Glutamatergic neuron (in vitro differentiated cells): Measurements from ENCODE around the gene AMPD3. TPM values are rescaled to one million over a fixed set of nuclear protein-coding genes. Genes with fewer than 3 reads are reported as not detected.

Experiments used
- DNase-seq: peaks from one replicate; pipeline ENCODE4 v3.0.0; 2022
- H3K27ac Mint-ChIP-seq: one replicate; pipeline ENCODE4 v1.8.0; 2020; ENCODE audit warnings: mild to moderate bottlenecking, mixed read lengths, inconsistent platforms; ENCODE audit not compliant: unreplicated experiment
- H3K27me3 Mint-ChIP-seq: one replicate; pipeline ENCODE4 v1.8.0; 2020; ENCODE audit warnings: mild to moderate bottlenecking, moderate library complexity, mixed read lengths, inconsistent platforms; ENCODE audit not compliant: unreplicated experiment
- H3K36me3 Mint-ChIP-seq: one replicate; pipeline ENCODE4 v1.8.0; 2020; ENCODE audit warnings: mild to moderate bottlenecking, mixed read lengths, inconsistent platforms; ENCODE audit not compliant: unreplicated experiment
- H3K4me1 Mint-ChIP-seq: one replicate; pipeline ENCODE4 v1.8.0; 2020; ENCODE audit warnings: mild to moderate bottlenecking, low read depth, mixed read lengths, inconsistent platforms; ENCODE audit not compliant: unreplicated experiment
- H3K4me3 Mint-ChIP-seq: one replicate; pipeline ENCODE4 v1.8.0; 2020; ENCODE audit warnings: mild to moderate bottlenecking, mixed read lengths, inconsistent platforms; ENCODE audit not compliant: unreplicated experiment
- H3K9me3 Mint-ChIP-seq: one replicate; pipeline ENCODE4 v1.8.0; 2020; ENCODE audit warnings: mild to moderate bottlenecking, moderate library complexity, mixed read lengths, inconsistent platforms; ENCODE audit not compliant: unreplicated experiment
- long read RNA-seq: library from polyadenylated mRNA; unstranded; transcript quantifications from one replicate; pipeline ENCODE4 v2.0.0, GENCODE V29; 2020; ENCODE audit not compliant: unreplicated experiment
- total RNA-seq: library from RNA; stranded (reverse); fragmentation: NEBNext Ultra II Directional; extraction: Animal tissue kit (Norgen Biotek cat#: 25700); gene quantifications from one replicate; pipeline ENCODE4 v1.2.1, GENCODE V29; 2021; ENCODE audit not compliant: unreplicated experiment
- TF ChIP-seq, protein P1 (sequence below): fragments of 200-600 bp; sonication (generic); IDR thresholded peaks from one replicate; pipeline ENCODE4 v1.5.0; 2021; ENCODE audit not compliant: partially characterized antibody, unreplicated experiment

Gene AMPD3
- total RNA-seq, result 0.44 TPM
- long read RNA-seq, result 0 reads

DNA sequence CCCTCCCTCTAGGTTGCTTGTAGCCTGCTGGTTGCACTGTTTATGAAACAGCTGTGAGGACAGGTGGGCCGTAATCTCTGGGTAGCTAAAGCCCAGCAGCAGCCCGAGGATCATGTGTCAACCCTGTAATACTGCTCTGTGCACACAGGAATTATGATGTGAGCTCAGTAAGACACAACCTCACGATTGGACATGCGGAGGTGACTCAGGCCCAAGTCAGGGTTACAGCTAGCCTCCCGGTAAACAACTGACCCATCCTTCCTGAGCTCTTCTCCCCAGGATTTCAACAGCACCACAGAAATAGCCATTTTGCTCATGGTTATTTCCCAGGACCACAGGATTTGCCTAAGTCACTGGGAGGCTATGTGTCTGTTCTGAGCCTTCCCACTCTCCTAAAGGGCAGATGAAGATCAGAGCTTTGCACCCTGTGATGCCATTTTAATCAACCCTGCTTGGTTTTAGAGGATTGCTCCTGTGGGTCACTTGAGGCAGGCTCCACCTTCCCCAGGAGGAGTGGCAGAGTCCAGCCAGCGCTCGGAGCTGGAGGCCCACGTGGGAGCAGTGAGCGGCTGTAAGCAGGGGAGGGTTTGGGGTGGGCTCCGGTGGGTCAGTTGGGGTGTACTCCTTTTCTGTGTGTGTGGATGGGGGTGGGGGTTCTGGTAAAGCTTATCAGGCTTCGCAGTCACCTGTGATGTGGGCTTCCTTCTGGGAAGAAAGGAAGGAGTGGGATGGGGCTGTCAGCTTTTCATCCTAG is at the start of gene AMPD3:
Gene AMPD3, plus strand, starts transcription at position 387 of the 754 bp plus-strand sequence. CDS start 6,256 bp downstream, outside the sequence.
- DNase-seq, result peak; percentile 33
- H3K4me1 Mint-ChIP-seq, result peaks cover 28% of the 10 kb centered on the region

DNA sequence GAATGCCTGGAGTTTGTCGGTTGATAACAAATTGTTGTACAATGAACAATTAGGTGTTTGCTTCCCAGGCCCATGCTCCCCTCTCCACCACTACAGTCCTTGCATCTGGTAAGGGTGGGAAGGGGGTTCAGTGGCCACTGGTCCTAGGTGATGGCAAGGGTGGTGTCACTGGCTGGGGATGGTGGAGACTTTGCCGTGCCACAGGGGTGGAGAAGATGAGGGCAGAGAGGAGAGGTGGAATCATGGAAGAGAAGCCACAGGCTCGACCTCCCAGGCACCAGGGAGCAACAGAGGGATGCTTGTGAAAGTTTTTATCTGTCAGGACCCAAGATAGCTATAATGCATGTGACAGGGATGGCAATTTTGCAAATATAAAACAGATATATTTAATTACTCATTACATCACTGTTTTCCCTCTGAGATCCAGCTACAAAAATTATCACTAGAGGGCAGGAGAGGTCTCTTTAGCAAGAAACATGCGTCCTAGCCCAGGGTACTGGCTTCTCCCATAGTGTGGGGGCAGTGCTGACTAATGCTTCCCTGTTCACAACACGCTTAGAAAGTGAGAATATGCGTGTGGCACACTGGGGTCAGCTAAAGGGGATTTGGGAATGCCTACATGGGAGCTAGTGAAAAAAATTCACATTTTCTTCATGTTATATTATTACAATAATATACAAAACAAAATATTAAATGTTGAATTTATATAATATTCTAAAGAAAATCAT is 49.0 kb upstream of the AMPD3 start:
- H3K27ac Mint-ChIP-seq, result no peak overlapping the region
- DNase-seq, result peak; percentile 53
- no peak overlapping the region for H3K4me3 Mint-ChIP-seq
- no peaks in the 10 kb centered on the region for H3K36me3 Mint-ChIP-seq
- no peaks in the 10 kb centered on the region for H3K4me1 Mint-ChIP-seq
- no peaks in the 10 kb centered on the region for H3K9me3 Mint-ChIP-seq
- no peaks in the 10 kb centered on the region for H3K27me3 Mint-ChIP-seq
- TF ChIP-seq, protein P1, sequence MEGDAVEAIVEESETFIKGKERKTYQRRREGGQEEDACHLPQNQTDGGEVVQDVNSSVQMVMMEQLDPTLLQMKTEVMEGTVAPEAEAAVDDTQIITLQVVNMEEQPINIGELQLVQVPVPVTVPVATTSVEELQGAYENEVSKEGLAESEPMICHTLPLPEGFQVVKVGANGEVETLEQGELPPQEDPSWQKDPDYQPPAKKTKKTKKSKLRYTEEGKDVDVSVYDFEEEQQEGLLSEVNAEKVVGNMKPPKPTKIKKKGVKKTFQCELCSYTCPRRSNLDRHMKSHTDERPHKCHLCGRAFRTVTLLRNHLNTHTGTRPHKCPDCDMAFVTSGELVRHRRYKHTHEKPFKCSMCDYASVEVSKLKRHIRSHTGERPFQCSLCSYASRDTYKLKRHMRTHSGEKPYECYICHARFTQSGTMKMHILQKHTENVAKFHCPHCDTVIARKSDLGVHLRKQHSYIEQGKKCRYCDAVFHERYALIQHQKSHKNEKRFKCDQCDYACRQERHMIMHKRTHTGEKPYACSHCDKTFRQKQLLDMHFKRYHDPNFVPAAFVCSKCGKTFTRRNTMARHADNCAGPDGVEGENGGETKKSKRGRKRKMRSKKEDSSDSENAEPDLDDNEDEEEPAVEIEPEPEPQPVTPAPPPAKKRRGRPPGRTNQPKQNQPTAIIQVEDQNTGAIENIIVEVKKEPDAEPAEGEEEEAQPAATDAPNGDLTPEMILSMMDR, result peak; percentile 57

More for the DNA sequence above, at the start of gene AMPD3:
- peak within 1 kb of the TSS; percentile 59 for H3K27ac Mint-ChIP-seq
- peaks cover 11% of the 10 kb centered on the region for H3K9me3 Mint-ChIP-seq
- peaks cover 7% of the 10 kb centered on the region for H3K36me3 Mint-ChIP-seq
- TF ChIP-seq, protein P1, result no peak
- peaks cover 25% of the 10 kb centered on the region for H3K27me3 Mint-ChIP-seq
- H3K4me3 Mint-ChIP-seq, result peak within 1 kb of the TSS; percentile 63

GRCh38 chr11:10407055-10407454 is 48.0 kb upstream of the AMPD3 start:
- H3K4me3 Mint-ChIP-seq, result no peak overlapping the region

DNA sequence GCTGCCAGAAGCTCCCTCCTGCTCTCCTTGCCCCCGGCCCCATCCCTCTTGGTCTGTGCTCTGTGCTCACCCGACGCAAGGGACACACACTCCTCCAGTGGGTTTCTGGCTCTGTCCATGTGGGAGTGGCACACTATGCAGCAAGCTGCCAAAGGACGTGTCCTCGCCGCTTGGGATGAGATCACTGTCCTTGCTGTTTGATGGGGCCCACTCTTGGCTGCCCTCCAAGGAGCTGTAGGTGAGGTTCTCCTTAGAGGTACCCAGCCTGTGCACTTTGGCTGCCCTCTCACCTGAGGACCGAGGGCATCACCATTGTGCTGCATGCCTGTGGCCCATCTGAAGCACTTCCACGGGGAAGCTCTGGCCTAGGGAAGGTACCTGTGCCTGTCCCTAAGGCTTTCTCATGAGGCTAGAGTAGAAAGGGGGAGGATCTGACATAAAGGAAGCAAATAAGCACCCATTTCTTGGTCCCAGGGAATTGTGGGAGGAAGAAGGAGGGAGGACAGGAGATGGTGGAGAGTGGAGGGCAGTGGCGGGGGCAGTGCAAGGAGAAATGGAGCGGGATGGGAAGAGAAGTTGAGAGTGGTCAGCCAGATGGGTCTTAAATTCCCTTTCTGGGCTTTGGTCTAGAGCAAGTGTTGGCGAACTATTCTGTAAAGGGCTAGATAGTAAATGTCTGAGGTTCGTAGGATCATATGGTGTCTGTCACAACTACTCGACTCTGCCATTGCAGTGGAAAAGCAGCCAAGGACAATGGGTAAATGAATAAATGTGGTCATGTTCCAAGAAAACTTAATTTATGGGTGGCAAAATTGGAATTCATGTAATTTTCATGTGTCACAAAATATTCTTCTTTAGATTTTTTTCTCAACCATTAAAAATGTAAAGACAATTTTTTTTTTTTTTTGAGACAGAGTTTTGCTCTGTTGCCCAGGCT is 47.0 kb upstream of the AMPD3 start:
- no peak overlapping the region for H3K4me3 Mint-ChIP-seq
- TF ChIP-seq, protein P1, result no peak
- no peaks in the 10 kb centered on the region for H3K4me1 Mint-ChIP-seq
- no peak overlapping the region for H3K27ac Mint-ChIP-seq
- no peak for DNase-seq
- H3K36me3 Mint-ChIP-seq, result no peaks in the 10 kb centered on the region
- peaks cover 2% of the 10 kb centered on the region for H3K27me3 Mint-ChIP-seq
- H3K9me3 Mint-ChIP-seq, result no peaks in the 10 kb centered on the region

More at GRCh38 chr11:10407055-10407454, 48.0 kb upstream of the AMPD3 start:
- Mint-ChIP-seq H3K9me3 (no peaks in the 10 kb centered on the region), H3K4me1 (no peaks in the 10 kb centered on the region), H3K27ac (no peak overlapping the region), H3K36me3 (no peaks in the 10 kb centered on the region), H3K27me3 (peaks cover 2% of the 10 kb centered on the region)
- DNase-seq, result no peak
- TF ChIP-seq, protein P1, result no peak
